Liver (tissue), 9 donors: Measurements from ENCODE around the gene FAM219A. TPM values are rescaled to one million over a fixed set of nuclear protein-coding genes. Genes with fewer than 3 reads are reported as not detected.

ENCODE experiments used
- DNase-seq: peaks from one replicate; pipeline ENCODE4 v3.0.0-alpha.2; 2017; ENCODE audit warnings: low spot score
- H3K27ac ChIP-seq, 2 donors: one replicate each; pipeline ENCODE4 v1.7.0; 2013; ENCODE audit warnings: inconsistent platforms in 2 of 2, low read length in 2 of 2, control low read depth in 1 of 2, low read depth in 1 of 2, mild to moderate bottlenecking in 1 of 2
- H3K27me3 ChIP-seq, 4 donors: one replicate each; pipeline versions ENCODE4 v1.6.1 to v1.7.0; 2013; ENCODE audit warnings: low read length in 3 of 4, inconsistent platforms in 1 of 4, mild to moderate bottlenecking in 1 of 4, moderate library complexity in 1 of 4; ENCODE audit not compliant: control insufficient read depth in 4 of 4, insufficient read depth in 4 of 4
- H3K36me3 ChIP-seq, 4 donors: one replicate each; pipeline versions ENCODE4 v1.6.1 to v1.7.0; 2013; ENCODE audit warnings: low read length in 3 of 4, mild to moderate bottlenecking in 3 of 4, low read depth in 1 of 4, moderate library complexity in 1 of 4; ENCODE audit not compliant: control insufficient read depth in 4 of 4, insufficient read depth in 3 of 4
- H3K4me1 ChIP-seq, 4 donors: one replicate each; pipeline versions ENCODE4 v1.6.1 to v1.7.0; 2013; ENCODE audit warnings: low read length in 3 of 4, mild to moderate bottlenecking in 3 of 4, moderate library complexity in 1 of 4; ENCODE audit not compliant: control insufficient read depth in 4 of 4, insufficient read depth in 4 of 4
- H3K4me3 ChIP-seq, 3 donors: one replicate each; pipeline versions ENCODE4 v1.6.1 to v1.7.0; 2013; ENCODE audit warnings: low read length in 3 of 3, control low read depth in 1 of 3, low read depth in 1 of 3, mild to moderate bottlenecking in 1 of 3
- H3K9ac ChIP-seq, 2 donors: one replicate each; pipeline ENCODE4 v1.7.0; 2013; ENCODE audit warnings: low read length in 2 of 2, mild to moderate bottlenecking in 2 of 2, moderate library complexity in 2 of 2, control low read depth in 1 of 2, low read depth in 1 of 2
- H3K9me3 ChIP-seq, 4 donors: one replicate each; pipeline versions ENCODE4 v1.6.1 to v1.7.0; 2013; ENCODE audit warnings: low read length in 3 of 4; ENCODE audit not compliant: control insufficient read depth in 4 of 4
- ATF3 ChIP-seq: IDR thresholded peaks from 2 replicates; pipeline ENCODE4 v1.6.1; 2016; ENCODE audit warnings: antibody characterized with exemption
- CTCF ChIP-seq: fragments of 150-350 bp; IDR thresholded peaks from 2 replicates; pipeline ENCODE4 v1.5.1; 2017; ENCODE audit warnings: improper control_type of control experiment, low read depth, low read length; ENCODE audit not compliant: missing input control
- EGR1 ChIP-seq, 2 donors: IDR thresholded peaks; 2 replicates each; pipeline ENCODE4 v1.6.1; 2016 to 2018; ENCODE audit warnings: antibody characterized with exemption in 2 of 2, low read depth in 2 of 2
- FOXA1 ChIP-seq: IDR thresholded peaks from 2 replicates; pipeline ENCODE4 v1.6.1; 2016; ENCODE audit warnings: antibody characterized with exemption
- FOXA2 ChIP-seq: IDR thresholded peaks from 2 replicates; pipeline ENCODE4 v1.6.1; 2016; ENCODE audit warnings: antibody characterized with exemption
- GABPA ChIP-seq, 2 donors: IDR thresholded peaks in 1 of 2; conservative IDR thresholded peaks in 1 of 2; 2 replicates each; pipeline ENCODE4 v1.6.1; 2016; ENCODE audit warnings: antibody characterized with exemption in 2 of 2, mild to moderate bottlenecking in 1 of 2, moderate library complexity in 1 of 2
- HNF4A ChIP-seq, 2 donors: conservative IDR thresholded peaks; 2 replicates each; pipeline ENCODE4 v1.6.1; 2016; ENCODE audit warnings: antibody characterized with exemption in 2 of 2, mild to moderate bottlenecking in 2 of 2
- HNF4G ChIP-seq: IDR thresholded peaks from 2 replicates; pipeline ENCODE4 v1.6.1; 2016; ENCODE audit warnings: antibody characterized with exemption
- JUND ChIP-seq, 2 donors: IDR thresholded peaks; 2 replicates each; pipeline ENCODE4 v1.6.1; 2016; ENCODE audit warnings: antibody characterized with exemption in 2 of 2
- MAX ChIP-seq: IDR thresholded peaks from 2 replicates; pipeline ENCODE4 v1.6.1; 2016; ENCODE audit warnings: antibody characterized with exemption
- NR2F2 ChIP-seq: IDR thresholded peaks from 2 replicates; pipeline ENCODE4 v1.6.1; 2016; ENCODE audit warnings: antibody characterized with exemption
- RAD21 ChIP-seq, 2 donors: IDR thresholded peaks; 2 replicates each; pipeline ENCODE4 v1.6.1; 2016; ENCODE audit warnings: antibody characterized with exemption in 2 of 2, mild to moderate bottlenecking in 2 of 2
- REST ChIP-seq: IDR thresholded peaks from 2 replicates; pipeline ENCODE4 v1.6.1; 2016; ENCODE audit warnings: antibody characterized with exemption, mild to moderate bottlenecking
- RXRA ChIP-seq, 2 donors: IDR thresholded peaks; 2 replicates each; pipeline ENCODE4 v1.6.1; 2017 to 2018; ENCODE audit warnings: antibody characterized with exemption in 2 of 2, mild to moderate bottlenecking in 1 of 2
- TAF1 ChIP-seq: conservative IDR thresholded peaks from 2 replicates; pipeline ENCODE4 v1.6.1; 2016; ENCODE audit warnings: antibody characterized with exemption, mild to moderate bottlenecking
- YY1 ChIP-seq: IDR thresholded peaks from 2 replicates; pipeline ENCODE4 v1.6.1; 2016; ENCODE audit warnings: antibody characterized with exemption, mild to moderate bottlenecking
- WGBS: extraction: QIAGEN DNeasy Blood & Tissue Kit; methylation state at CpG from one replicate; pipeline ENCODE4 v1.1.7; 2013; 5-methylcytosine and 5-hydroxymethylcytosine counted together
- polyA plus RNA-seq, 2 donors: library from polyadenylated mRNA; stranded (reverse) in 1 of 2; unstranded in 1 of 2; fragments of 200-250 nt in 1 of 2; fragments of >200 nt in 1 of 2; fragmentation: Nextera tagmentation in 1 of 2; extraction: Ambion mirVana in 1 of 2; gene quantifications; one replicate each; pipeline versions ENCODE4 v1.2.1 to v1.2.3, GENCODE V29; 2013 to 2015
- total RNA-seq, 2 donors: library from RNA; depleted of rRNA; stranded (reverse); fragments of >200 nt; gene quantifications; one replicate each; pipeline ENCODE4 v1.2.3, GENCODE V29; 2014
- donor health status: healthy.
- donor health status: healthy.
- donor health status: healthy.
- donor health status: healthy.
- donor health status: healthy.

The FAM219A gene
- total and polyA plus RNA-seq, 4 donors = 1.6 to 3.6 (median 2.4) TPM

- DNase-seq = no peak
- no peak overlapping the region for H3K27ac ChIP-seq
- no peaks in the 10 kb centered on the region for H3K27me3 ChIP-seq
- H3K4me3 ChIP-seq = no peak overlapping the region
- H3K36me3 ChIP-seq = no peaks in the 10 kb centered on the region
- no peak for TF ChIP-seq JUND (IDR thresholded peaks at IDR 0.05)
- TF ChIP-seq GABPA (IDR thresholded peaks at IDR 0.05 in 1 of 2, conservative IDR thresholded peaks at IDR 0.05 in 1 of 2) = no peak
- no peak for TF ChIP-seq EGR1 (IDR thresholded peaks at IDR 0.05; ENCODE audit: low read depth in 2 of 2)
- no peak for TF ChIP-seq NR2F2
- no peak for TF ChIP-seq FOXA2
- TF ChIP-seq MAX = no peak
- TF ChIP-seq CTCF = no peak
- no peak for TF ChIP-seq RXRA (IDR thresholded peaks at IDR 0.05)
- TF ChIP-seq TAF1 = no peak
- no peak for TF ChIP-seq HNF4G
- no peak for TF ChIP-seq ATF3
- no peak for TF ChIP-seq RAD21 (IDR thresholded peaks at IDR 0.05)
- H3K4me1 ChIP-seq = peaks cover 7 to 25% (median 17%) of the 10 kb centered on the region in 4 donors
- H3K9ac ChIP-seq = no peak overlapping the region
- WGBS = 73% methylated on average over 3 of the region's 3 CpGs
- no peaks in the 10 kb centered on the region for H3K9me3 ChIP-seq
These were observed 1.6 kb upstream of the FAM219A start for GRCh38 chr9:34459941-34460340.

GRCh38 chr9:34459356-34459755 is 986 bp upstream of the FAM219A start:
- Histone ChIP-seq H3K4me1 (peaks cover 7 to 25% (median 17%) of the 10 kb centered on the region in 4 donors), H3K36me3 (no peaks in the 10 kb centered on the region), H3K27ac (no peak overlapping the region), H3K9me3 (no peaks in the 10 kb centered on the region), H3K4me3 (no peak overlapping the region), H3K9ac (no peak overlapping the region), H3K27me3 (no peaks in the 10 kb centered on the region)
- no peak for DNase-seq
- 90% methylated on average over 14 of the region's 14 CpGs for WGBS
- TF ChIP-seq RXRA (IDR thresholded peaks at IDR 0.05) = no peak
- TF ChIP-seq HNF4G = no peak
- no peak for TF ChIP-seq CTCF
- no peak for TF ChIP-seq HNF4A (conservative IDR thresholded peaks at IDR 0.05)
- TF ChIP-seq NR2F2 = no peak
- TF ChIP-seq YY1 = no peak
- no peak for TF ChIP-seq RAD21 (IDR thresholded peaks at IDR 0.05)
- TF ChIP-seq REST = no peak
- no peak for TF ChIP-seq TAF1
- no peak for TF ChIP-seq EGR1 (IDR thresholded peaks at IDR 0.05; ENCODE audit: low read depth in 2 of 2)
- TF ChIP-seq MAX = no peak
- no peak for TF ChIP-seq FOXA1
